ENCODE data around the gene S1PR5. TPM values are rescaled to one million over a fixed set of nuclear protein-coding genes. Genes with fewer than 3 reads are reported as not detected.
"Not testable (repeated sequence)": the region's sequence is repeated elsewhere in the genome, so short reads cannot be mapped to it uniquely, and the experiment has no call there.

S1PR5 gene
- total and polyA plus RNA-seq, 2 experiments from 2014 or later = 0.60 to 0.75 TPM

- H3K36me3 ChIP-seq = peaks cover 60% of the 10 kb centered on the region
- H3K9me3 ChIP-seq (ENCODE audit: low read depth) = no peaks in the 10 kb centered on the region
- H3K27me3 ChIP-seq = no peaks in the 10 kb centered on the region
- no peaks in the 10 kb centered on the region for H3K4me1 ChIP-seq (ENCODE audit: low read depth)
- peak overlapping the region; percentile 9 for H3K27ac ChIP-seq
- no peak for DNase-seq (ENCODE audit: low read depth in 1 of 2, low spot score in 1 of 2)
- H3K4me3 ChIP-seq = no peak overlapping the region
- TF ChIP-seq, protein P1, sequence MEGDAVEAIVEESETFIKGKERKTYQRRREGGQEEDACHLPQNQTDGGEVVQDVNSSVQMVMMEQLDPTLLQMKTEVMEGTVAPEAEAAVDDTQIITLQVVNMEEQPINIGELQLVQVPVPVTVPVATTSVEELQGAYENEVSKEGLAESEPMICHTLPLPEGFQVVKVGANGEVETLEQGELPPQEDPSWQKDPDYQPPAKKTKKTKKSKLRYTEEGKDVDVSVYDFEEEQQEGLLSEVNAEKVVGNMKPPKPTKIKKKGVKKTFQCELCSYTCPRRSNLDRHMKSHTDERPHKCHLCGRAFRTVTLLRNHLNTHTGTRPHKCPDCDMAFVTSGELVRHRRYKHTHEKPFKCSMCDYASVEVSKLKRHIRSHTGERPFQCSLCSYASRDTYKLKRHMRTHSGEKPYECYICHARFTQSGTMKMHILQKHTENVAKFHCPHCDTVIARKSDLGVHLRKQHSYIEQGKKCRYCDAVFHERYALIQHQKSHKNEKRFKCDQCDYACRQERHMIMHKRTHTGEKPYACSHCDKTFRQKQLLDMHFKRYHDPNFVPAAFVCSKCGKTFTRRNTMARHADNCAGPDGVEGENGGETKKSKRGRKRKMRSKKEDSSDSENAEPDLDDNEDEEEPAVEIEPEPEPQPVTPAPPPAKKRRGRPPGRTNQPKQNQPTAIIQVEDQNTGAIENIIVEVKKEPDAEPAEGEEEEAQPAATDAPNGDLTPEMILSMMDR (IDR thresholded peaks at IDR 0.05; ENCODE audit: low read depth, low read length) = no peak
Observed at GRCh38 chr19:10553943-10554381, 36.7 kb upstream of the S1PR5 start.

DNA sequence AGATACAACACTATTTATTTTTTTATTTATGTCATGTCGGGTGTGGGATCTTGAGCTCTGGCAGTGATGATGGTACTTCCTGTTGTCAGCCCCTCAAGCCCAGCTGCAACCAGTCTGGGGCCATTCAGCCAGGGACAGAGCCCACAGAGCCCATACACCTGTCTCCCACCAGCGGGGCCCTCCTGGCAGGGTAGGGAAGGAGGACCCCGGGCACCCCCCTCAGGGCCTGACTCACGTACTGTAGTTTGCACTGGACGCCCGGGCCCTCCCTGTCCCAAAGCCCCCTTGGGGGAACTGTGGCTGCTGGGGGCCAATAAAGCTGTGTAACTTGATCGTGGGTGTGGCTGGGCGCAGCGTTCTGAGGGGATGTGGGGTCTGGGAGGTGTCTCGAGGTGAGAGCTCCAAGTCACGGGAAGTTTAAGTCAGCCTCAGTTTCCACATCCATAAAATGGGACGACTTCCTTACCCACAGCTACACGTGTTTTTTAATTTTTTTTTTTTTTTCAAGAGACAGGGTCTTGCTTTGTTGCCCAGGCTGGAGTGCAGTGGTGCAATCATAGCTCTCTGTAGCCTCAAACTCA, 35.9 kb upstream of the S1PR5 start:
- DNase-seq (ENCODE audit: low read depth in 1 of 2, low spot score in 1 of 2) = no peak
- TF ChIP-seq, protein P1 (IDR thresholded peaks at IDR 0.05; ENCODE audit: low read depth, low read length) = no peak
- Histone ChIP-seq H3K4me3 (no peak overlapping the region), H3K9me3 (ENCODE audit: low read depth) (no peaks in the 10 kb centered on the region), H3K4me1 (ENCODE audit: low read depth) (no peaks in the 10 kb centered on the region), H3K36me3 (peaks cover 65% of the 10 kb centered on the region), H3K27me3 (no peaks in the 10 kb centered on the region), H3K27ac (no peak overlapping the region)

DNA sequence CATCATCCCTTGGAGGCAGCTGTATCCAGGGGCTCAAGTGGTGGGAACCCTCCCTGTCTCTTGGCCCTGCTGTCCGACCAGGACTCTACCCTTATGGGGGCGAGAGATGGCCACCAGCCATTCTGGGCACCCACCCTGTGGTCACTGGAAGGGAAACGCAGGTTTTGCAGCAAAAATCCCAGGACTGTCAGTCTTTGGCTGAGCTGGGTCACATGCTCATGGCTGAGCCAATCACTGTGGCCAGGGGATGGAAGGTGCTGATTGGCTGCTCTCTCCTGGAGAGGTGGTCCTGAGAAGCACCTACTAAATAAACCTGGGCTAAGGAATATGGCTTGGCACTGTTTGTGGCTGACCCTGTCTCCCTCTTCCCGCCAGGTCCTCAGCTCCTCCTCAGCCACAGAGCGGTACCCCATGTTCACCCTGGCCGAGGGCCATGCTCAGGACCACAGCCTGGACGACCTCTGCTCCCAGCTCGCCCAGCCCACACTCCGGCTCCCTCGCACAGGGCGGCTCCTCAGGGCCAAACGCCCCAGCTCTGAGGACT, 35.3 kb upstream of the S1PR5 start:
- Histone ChIP-seq H3K4me3 (no peak overlapping the region), H3K36me3 (peaks cover 65% of the 10 kb centered on the region)
- peak in 1 of 2 donors; percentile 26 for DNase-seq (ENCODE audit: low read depth in 1 of 2, low spot score in 1 of 2)

GRCh38 chr19:10551698-10552301, 34.6 kb upstream of the S1PR5 start:
- H3K27ac ChIP-seq = no peak overlapping the region
- peak in 1 of 2 donors; percentile 45 for DNase-seq (ENCODE audit: low read depth in 1 of 2, low spot score in 1 of 2)
- no peaks in the 10 kb centered on the region for H3K9me3 ChIP-seq (ENCODE audit: low read depth)
- no peaks in the 10 kb centered on the region for H3K27me3 ChIP-seq
- H3K4me3 ChIP-seq = no peak overlapping the region
- no peaks in the 10 kb centered on the region for H3K4me1 ChIP-seq (ENCODE audit: low read depth)
- peaks cover 63% of the 10 kb centered on the region for H3K36me3 ChIP-seq
- TF ChIP-seq, protein P1 (IDR thresholded peaks at IDR 0.05; ENCODE audit: low read depth, low read length) = peak; percentile 17

More for the DNA sequence above, 35.3 kb upstream of the S1PR5 start:
- Histone ChIP-seq H3K9me3 (ENCODE audit: low read depth) (no peaks in the 10 kb centered on the region), H3K27me3 (no peaks in the 10 kb centered on the region), H3K27ac (peak overlapping the region; percentile 54), H3K4me1 (ENCODE audit: low read depth) (no peaks in the 10 kb centered on the region)
- TF ChIP-seq, protein P1 (IDR thresholded peaks at IDR 0.05; ENCODE audit: low read depth, low read length) = no peak

DNA sequence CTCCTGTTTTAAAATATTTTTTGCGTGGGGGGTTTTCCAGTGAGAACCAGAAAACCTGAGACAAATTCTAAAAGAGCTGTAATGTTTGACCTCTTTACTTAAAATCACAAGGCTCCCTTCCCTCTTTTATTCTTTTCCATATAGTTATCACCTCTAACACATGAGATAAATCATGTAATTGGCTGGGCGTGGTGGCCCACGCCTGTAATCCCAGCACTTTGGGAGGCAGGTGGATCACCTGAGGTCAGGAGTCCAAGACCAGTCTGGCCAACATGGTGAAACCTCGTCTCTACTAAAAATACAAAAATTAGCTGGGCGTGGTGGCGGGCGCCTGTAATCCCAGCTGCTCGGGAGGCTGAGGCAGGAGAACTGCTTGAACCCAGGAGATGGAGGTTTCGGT, 33.8 kb upstream of the S1PR5 start:
- H3K27me3 ChIP-seq; H3K4me3 ChIP-seq; H3K27ac ChIP-seq; H3K4me1 ChIP-seq (ENCODE audit: low read depth); H3K9me3 ChIP-seq (ENCODE audit: low read depth); DNase-seq (ENCODE audit: low read depth in 1 of 2, low spot score in 1 of 2): not testable (repeated sequence)
- peaks cover 58% of the 10 kb centered on the region for H3K36me3 ChIP-seq

GRCh38 chr19:10550336-10550735, 33.1 kb upstream of the S1PR5 start:
- Histone ChIP-seq H3K9me3 (ENCODE audit: low read depth) (no peaks in the 10 kb centered on the region), H3K27ac (no peak overlapping the region), H3K27me3 (no peaks in the 10 kb centered on the region), H3K36me3 (peaks cover 51% of the 10 kb centered on the region), H3K4me3 (no peak overlapping the region), H3K4me1 (ENCODE audit: low read depth) (no peaks in the 10 kb centered on the region)
- no peak for DNase-seq (ENCODE audit: low read depth in 1 of 2, low spot score in 1 of 2)
- TF ChIP-seq, protein P1 (IDR thresholded peaks at IDR 0.05; ENCODE audit: low read depth, low read length) = no peak

Measured in cardiac muscle cell (in vitro differentiated cells and primary cell).